Activated naive CD4-positive, alpha-beta T cell treated with anti-CD3 and anti-CD28 coated beads, Interleukin-2, amount 10 ng/mL, durations not matched to agents 7 days and 5 days (primary cell): ENCODE measurements around the gene PBX2.
A peak's percentile ranks its signal among the peaks of the same experiment; 100 is the strongest.
"Not testable (repeated sequence)": the region's sequence is repeated elsewhere in the genome, so short reads cannot be mapped to it uniquely, and the experiment has no call there.

Source experiments
- CTCF ChIA-PET: fragments of 350-600 bp; sonication (Branson Sonifier 250); formaldehyde crosslinking; loops from one replicate; lab custom pipeline; 2021; ENCODE audit warnings: antibody characterized with exemption; lab: Charles Lee
- DNase-seq: peaks from one replicate; pipeline ENCODE4 v3.0.0-alpha.2; 2020
- H3K27ac Mint-ChIP-seq: one replicate; pipeline ENCODE4 v1.8.0; 2021; ENCODE audit warnings: mild to moderate bottlenecking, moderate library complexity, mixed read lengths
- H3K27me3 Mint-ChIP-seq: one replicate; pipeline ENCODE4 v1.8.0; 2021; ENCODE audit warnings: mild to moderate bottlenecking, mixed read lengths
- H3K36me3 Mint-ChIP-seq: one replicate; pipeline ENCODE4 v1.8.0; 2021; ENCODE audit warnings: mixed read lengths
- H3K4me1 Mint-ChIP-seq: one replicate; pipeline ENCODE4 v1.8.0; 2021; ENCODE audit warnings: mixed read lengths
- H3K4me3 Mint-ChIP-seq: one replicate; pipeline ENCODE4 v1.8.0; 2021; ENCODE audit warnings: mild to moderate bottlenecking, moderate library complexity, mixed read lengths
- H3K9me3 Mint-ChIP-seq: one replicate; pipeline ENCODE4 v1.8.0; 2021; ENCODE audit warnings: mixed read lengths

PBX2 gene

GRCh38 chr6:32186151-32186840, 3.7 kb downstream of the PBX2 start:
- Mint-ChIP-seq H3K4me1 (peaks cover 44% of the 10 kb centered on the region), H3K4me3 (peak overlapping the region; percentile 41), H3K36me3 (peaks cover 60% of the 10 kb centered on the region), H3K27ac (peak overlapping the region; percentile 85)
- H3K9me3 Mint-ChIP-seq, CTCF ChIA-PET, DNase-seq, H3K27me3 Mint-ChIP-seq: not testable (repeated sequence)

GRCh38 chr6:32185681-32186131, 4.3 kb downstream of the PBX2 start:
- Mint-ChIP-seq H3K27ac (peak overlapping the region; percentile 81), H3K4me1 (peaks cover 47% of the 10 kb centered on the region), H3K36me3 (peaks cover 57% of the 10 kb centered on the region)
- CTCF ChIA-PET, DNase-seq, H3K27me3 Mint-ChIP-seq, H3K9me3 Mint-ChIP-seq, H3K4me3 Mint-ChIP-seq: not testable (repeated sequence)

- H3K9me3 Mint-ChIP-seq, result no peaks in the 10 kb centered on the region
- H3K27ac Mint-ChIP-seq, result no peak within 1 kb of the TSS
- no peak within 1 kb of the TSS for H3K4me3 Mint-ChIP-seq
- H3K4me1 Mint-ChIP-seq, result peaks cover 61% of the 10 kb centered on the region
- H3K36me3 Mint-ChIP-seq, result peaks cover 58% of the 10 kb centered on the region
- peak; percentile 13 for DNase-seq
- CTCF ChIA-PET, result no interaction called here
- peaks cover 5% of the 10 kb centered on the region for H3K27me3 Mint-ChIP-seq
Measured at GRCh38 chr6:32184084-32184640, 5.8 kb downstream of the PBX2 start, which contains the start of gene AGER. Gene AGER (minus strand): TSS chr6:32184253. CDS start chr6:32184222, 31 bp downstream.

- no peak overlapping the region for H3K4me3 Mint-ChIP-seq
Measured at GRCh38 chr6:32183483-32184083, 6.4 kb downstream of the PBX2 start.

GRCh38 chr6:32183030-32183429, 7.0 kb downstream of the PBX2 start:
- H3K4me1 Mint-ChIP-seq, result peaks cover 58% of the 10 kb centered on the region

More at GRCh38 chr6:32183483-32184083, 6.4 kb downstream of the PBX2 start:
- no peaks in the 10 kb centered on the region for H3K9me3 Mint-ChIP-seq
- peaks cover 61% of the 10 kb centered on the region for H3K4me1 Mint-ChIP-seq
- H3K27me3 Mint-ChIP-seq, result no peaks in the 10 kb centered on the region
- no peak for DNase-seq
- H3K36me3 Mint-ChIP-seq, result peaks cover 57% of the 10 kb centered on the region
- no peak overlapping the region for H3K27ac Mint-ChIP-seq
- CTCF ChIA-PET, result no interaction called here

GRCh38 chr6:32182555-32182981, 7.4 kb downstream of the PBX2 start:
- Mint-ChIP-seq H3K36me3 (peaks cover 50% of the 10 kb centered on the region), H3K4me3 (no peak overlapping the region), H3K27me3 (no peaks in the 10 kb centered on the region), H3K9me3 (no peaks in the 10 kb centered on the region), H3K4me1 (peaks cover 55% of the 10 kb centered on the region), H3K27ac (peak overlapping the region; percentile 6)
- CTCF ChIA-PET, result interaction anchor here (1.1 to 1.7 kb wide), 2 partner anchors 9 to 10 kb away, joined by 6 read pairs; partner anchors contain the start of gene GPSM3
- no peak for DNase-seq

More at GRCh38 chr6:32183030-32183429, 7.0 kb downstream of the PBX2 start:
- CTCF ChIA-PET, result interaction anchor here (1.1 to 1.7 kb wide), 2 partner anchors 8 to 10 kb away, joined by 6 read pairs; partner anchors contain the start of gene GPSM3
- Mint-ChIP-seq H3K4me3 (no peak overlapping the region), H3K36me3 (peaks cover 54% of the 10 kb centered on the region), H3K27me3 (no peaks in the 10 kb centered on the region), H3K9me3 (no peaks in the 10 kb centered on the region), H3K27ac (no peak overlapping the region)
- no peak for DNase-seq

GRCh38 chr6:32181915-32182529, 8.0 kb downstream of the PBX2 start:
- peaks cover 54% of the 10 kb centered on the region for H3K4me1 Mint-ChIP-seq
- DNase-seq, result no peak
- H3K9me3 Mint-ChIP-seq, result no peaks in the 10 kb centered on the region
- H3K4me3 Mint-ChIP-seq, result no peak overlapping the region
- H3K36me3 Mint-ChIP-seq, result peaks cover 45% of the 10 kb centered on the region
- peak overlapping the region; percentile 6 for H3K27ac Mint-ChIP-seq
- H3K27me3 Mint-ChIP-seq, result no peaks in the 10 kb centered on the region
- CTCF ChIA-PET, result interaction anchor here (1.0 to 1.7 kb wide), 3 partner anchors 9 to 64 kb away, joined by 3 to 6 read pairs (median 6); partner anchors contain the start of gene GPSM3

GRCh38 chr6:32181148-32181702, 8.8 kb downstream of the PBX2 start:
- H3K9me3 Mint-ChIP-seq, result no peaks in the 10 kb centered on the region
- CTCF ChIA-PET, result interaction anchor here (1.0 to 1.7 kb wide), 2 partner anchors 10 to 63 kb away, joined by 3 to 6 read pairs; no protein-coding TSS in a partner anchor
- H3K36me3 Mint-ChIP-seq, result peaks cover 38% of the 10 kb centered on the region
- no peaks in the 10 kb centered on the region for H3K27me3 Mint-ChIP-seq
- no peak overlapping the region for H3K27ac Mint-ChIP-seq
- peaks cover 54% of the 10 kb centered on the region for H3K4me1 Mint-ChIP-seq
- DNase-seq, result no peak
- H3K4me3 Mint-ChIP-seq, result no peak overlapping the region

GRCh38 chr6:32179766-32180405, 10.1 kb downstream of the PBX2 start:
- CTCF ChIA-PET, result no interaction called here
- Mint-ChIP-seq H3K9me3 (no peaks in the 10 kb centered on the region), H3K4me3 (peak overlapping the region; percentile 85), H3K27me3 (no peaks in the 10 kb centered on the region), H3K27ac (peak overlapping the region; percentile 30), H3K4me1 (peaks cover 52% of the 10 kb centered on the region), H3K36me3 (peaks cover 29% of the 10 kb centered on the region)
- no peak for DNase-seq

GRCh38 chr6:32178547-32179440, 11.2 kb downstream of the PBX2 start:
- CTCF ChIA-PET, result interaction anchor here (0.8 to 1.5 kb wide), 2 partner anchors 17 to 30 kb away, joined by 3 to 5 read pairs; no protein-coding TSS in a partner anchor
- Mint-ChIP-seq H3K27ac (peak overlapping the region; percentile 92), H3K9me3 (no peaks in the 10 kb centered on the region), H3K4me3 (peak overlapping the region; percentile 85), H3K4me1 (peaks cover 63% of the 10 kb centered on the region), H3K27me3 (no peaks in the 10 kb centered on the region), H3K36me3 (peaks cover 28% of the 10 kb centered on the region)
- peak; percentile 34 for DNase-seq

GRCh38 chr6:32177788-32178546, 12.0 kb downstream of the PBX2 start, which contains the start of gene RNF5:
Gene RNF5 (plus strand): TSS chr6:32178405. CDS start chr6:32178512, 107 bp downstream.
- Mint-ChIP-seq H3K9me3 (no peaks in the 10 kb centered on the region), H3K27ac (peak within 1 kb of the TSS; percentile 92), H3K36me3 (peaks cover 24% of the 10 kb centered on the region), H3K4me1 (peaks cover 71% of the 10 kb centered on the region), H3K4me3 (peak within 1 kb of the TSS; percentile 85), H3K27me3 (no peaks in the 10 kb centered on the region)
- peak; percentile 97 for DNase-seq
- CTCF ChIA-PET, result interaction anchor here (0.7 to 1.8 kb wide), 4 partner anchors 13 to 18 kb away, joined by 3 to 9 read pairs (median 5); partner anchors contain the start of gene GPSM3
